ENCODE measurements around the gene GHITM. TPM values are rescaled to one million over a fixed set of nuclear protein-coding genes. Genes with fewer than 3 reads are reported as not detected.

The GHITM gene
- polyA plus RNA-seq, 3 donors, result 163 to 183 (median 167) TPM

GRCh38 chr10:84190621-84191020 lies 51.3 kb downstream of the GHITM start:
- DNase-seq (ENCODE audit: extremely low read depth in 1 of 11, low read depth in 9 of 11, low spot score in 4 of 11), result no peak

GRCh38 chr10:84191106-84191505 lies 51.8 kb downstream of the GHITM start:
- DNase-seq (ENCODE audit: extremely low read depth in 1 of 11, low read depth in 9 of 11, low spot score in 4 of 11), result no peak

- no peak for DNase-seq (ENCODE audit: extremely low read depth in 1 of 11, low read depth in 9 of 11, low spot score in 4 of 11)
Measured at GRCh38 chr10:84193327-84193726, 54.0 kb downstream of the GHITM start.

- peak in 1 of 11 donors; percentile 1 for DNase-seq (ENCODE audit: extremely low read depth in 1 of 11, low read depth in 9 of 11, low spot score in 4 of 11)
Measured at GRCh38 chr10:84193846-84194423, 54.6 kb downstream of the GHITM start.

GRCh38 chr10:84194424-84195043 lies 55.2 kb downstream of the GHITM start, which contains the start of gene CDHR1:
TSS of gene CDHR1 (plus strand) at chr10:84194537. CDS start at chr10:84194761, 224 bp downstream.
- peak in 3 of 11 donors; percentile 4 to 31 (median 18) for DNase-seq (ENCODE audit: extremely low read depth in 1 of 11, low read depth in 9 of 11, low spot score in 4 of 11)

- no peak for DNase-seq (ENCODE audit: extremely low read depth in 1 of 11, low read depth in 9 of 11, low spot score in 4 of 11)
Measured at GRCh38 chr10:84195044-84195830, 55.9 kb downstream of the GHITM start.

- no peak for DNase-seq (ENCODE audit: extremely low read depth in 1 of 11, low read depth in 9 of 11, low spot score in 4 of 11)
Measured at GRCh38 chr10:84196083-84196482, 56.8 kb downstream of the GHITM start.

- no peak for DNase-seq (ENCODE audit: extremely low read depth in 1 of 11, low read depth in 9 of 11, low spot score in 4 of 11)
Measured at GRCh38 chr10:84196941-84197340, 57.6 kb downstream of the GHITM start.

- no peak for DNase-seq (ENCODE audit: extremely low read depth in 1 of 11, low read depth in 9 of 11, low spot score in 4 of 11)
Measured at GRCh38 chr10:84197643-84198042, 58.3 kb downstream of the GHITM start.

GRCh38 chr10:84198206-84198915 lies 59.1 kb downstream of the GHITM start:
- DNase-seq (ENCODE audit: extremely low read depth in 1 of 11, low read depth in 9 of 11, low spot score in 4 of 11), result no peak

GRCh38 chr10:84200537-84201243 lies 61.4 kb downstream of the GHITM start:
- DNase-seq (ENCODE audit: extremely low read depth in 1 of 11, low read depth in 9 of 11, low spot score in 4 of 11), result no peak

GRCh38 chr10:84201244-84201606 lies 61.9 kb downstream of the GHITM start:
- no peak for DNase-seq (ENCODE audit: extremely low read depth in 1 of 11, low read depth in 9 of 11, low spot score in 4 of 11)

GRCh38 chr10:84201682-84202081 lies 62.4 kb downstream of the GHITM start:
- DNase-seq (ENCODE audit: extremely low read depth in 1 of 11, low read depth in 9 of 11, low spot score in 4 of 11), result no peak

GRCh38 chr10:84202349-84202748 lies 63.0 kb downstream of the GHITM start:
- no peak for DNase-seq (ENCODE audit: extremely low read depth in 1 of 11, low read depth in 9 of 11, low spot score in 4 of 11)

Other genes with a start within 250 kb of the GHITM start
- under 1 TPM; 0.17 to 0.53 (median 0.40) TPM for gene GPR15LG, start 34.3 kb downstream of the GHITM start, polyA plus RNA-seq (ENCODE audit: insufficient read length in 3 of 3)
- gene CDHR1, start 55.0 kb downstream of the GHITM start, polyA plus RNA-seq (ENCODE audit: insufficient read length in 3 of 3), result under 1 TPM; 0.54 to 0.73 (median 0.73) TPM
- not detected for gene LRIT2, start 86.0 kb downstream of the GHITM start, polyA plus RNA-seq (ENCODE audit: insufficient read length in 3 of 3)
- not detected for gene LRIT1, start 102.0 kb downstream of the GHITM start, polyA plus RNA-seq (ENCODE audit: insufficient read length in 3 of 3)
- under 1 TPM in 1 of 3 donors, not detected in 2; 0.23 TPM for gene RGR, start 105.5 kb downstream of the GHITM start, polyA plus RNA-seq (ENCODE audit: insufficient read length in 3 of 3)
- 10 to 100 TPM; 25.9 to 28.6 (median 28.6) TPM for gene CCSER2, start 189.1 kb downstream of the GHITM start, polyA plus RNA-seq (ENCODE audit: insufficient read length in 3 of 3)